GM19452 (cell line): Measurements from ENCODE around the gene GTF2F2.

Experiments used
- ATAC-seq: cut with Tn5 transposase; IDR thresholded peaks from one replicate; pipeline ENCODE4 v1.9.1; 2021; ENCODE audit not compliant: unreplicated experiment

The GTF2F2 gene

GRCh38 chr13:45299194-45299593 is 178.9 kb downstream of the GTF2F2 start:
- ATAC-seq = no peak

GRCh38 chr13:45300190-45300985 is 180.1 kb downstream of the GTF2F2 start:
- ATAC-seq = no peak

- ATAC-seq = no peak
Observed at GRCh38 chr13:45301263-45301662, 181.0 kb downstream of the GTF2F2 start.

GRCh38 chr13:45302507-45302906 is 182.2 kb downstream of the GTF2F2 start:
- ATAC-seq = no peak

- ATAC-seq = no peak
Observed at GRCh38 chr13:45303026-45303425, 182.7 kb downstream of the GTF2F2 start.

GRCh38 chr13:45303866-45304265 is 183.6 kb downstream of the GTF2F2 start:
- no peak for ATAC-seq

GRCh38 chr13:45305079-45305478 is 184.8 kb downstream of the GTF2F2 start:
- ATAC-seq = no peak

- no peak for ATAC-seq
Observed at GRCh38 chr13:45306966-45307365, 186.7 kb downstream of the GTF2F2 start.

GRCh38 chr13:45310341-45311131 is 190.2 kb downstream of the GTF2F2 start:
- ATAC-seq = no peak

- ATAC-seq = no peak
Observed at GRCh38 chr13:45314822-45315221, 194.5 kb downstream of the GTF2F2 start.

GRCh38 chr13:45315520-45316167 is 195.3 kb downstream of the GTF2F2 start:
- ATAC-seq = no peak

GRCh38 chr13:45316338-45316737 is 196.0 kb downstream of the GTF2F2 start:
- no peak for ATAC-seq

GRCh38 chr13:45316996-45317395 is 196.7 kb downstream of the GTF2F2 start:
- no peak for ATAC-seq

GRCh38 chr13:45320876-45321629 is 200.7 kb downstream of the GTF2F2 start:
- ATAC-seq = no peak

- ATAC-seq = no peak
Observed at GRCh38 chr13:45325806-45326205, 205.5 kb downstream of the GTF2F2 start.

GRCh38 chr13:45327253-45327955 is 207.1 kb downstream of the GTF2F2 start:
- ATAC-seq = no peak

GRCh38 chr13:45328661-45329111 is 208.4 kb downstream of the GTF2F2 start:
- no peak for ATAC-seq

GRCh38 chr13:45331123-45331619 is 210.9 kb downstream of the GTF2F2 start:
- ATAC-seq = no peak

GRCh38 chr13:45331692-45332035 is 211.4 kb downstream of the GTF2F2 start:
- ATAC-seq = no peak
